Heart left ventricle (tissue), 16 donors: ENCODE results near the gene CDH2. TPM values are rescaled to one million over a fixed set of nuclear protein-coding genes. Genes with fewer than 3 reads are reported as not detected.

ENCODE experiments used
- ATAC-seq, 4 donors: fragments of 200-7000 bp; cut with Tn5 transposase; one replicate each; pipeline ENCODE4 v1.9.1; 2020 to 2022; ENCODE audit warnings: moderate library complexity in 4 of 4, mild to moderate bottlenecking in 3 of 4, moderate number of reproducible peaks in 1 of 4
- DNase-seq, 5 donors: peaks; one replicate each; pipeline ENCODE4 v3.0.0-alpha.2; 2020
- H3K27ac ChIP-seq, 12 donors: fragments of 200-600 bp; sonication (generic) in 4 of 12; one replicate each; pipeline versions ENCODE4 v1.5.0 to v1.8.0; 2016 to 2022; ENCODE audit warnings: mild to moderate bottlenecking in 2 of 12
- H3K27me3 ChIP-seq, 9 donors: fragments of 200-600 bp; sonication (generic) in 2 of 9; one replicate each; pipeline versions ENCODE4 v1.5.1 to v1.8.0; 2016 to 2022; ENCODE audit warnings: mild to moderate bottlenecking in 3 of 9
- H3K36me3 ChIP-seq, 9 donors: fragments of 200-600 bp; sonication (generic) in 2 of 9; one replicate each; pipeline versions ENCODE4 v1.5.0 to v1.8.0; 2018 to 2022; ENCODE audit warnings: mild to moderate bottlenecking in 2 of 9
- H3K4me1 ChIP-seq, 12 donors: fragments of 200-600 bp; sonication (generic) in 4 of 12; one replicate each; pipeline versions ENCODE4 v1.5.0 to v1.8.0; 2016 to 2022; ENCODE audit warnings: mild to moderate bottlenecking in 3 of 12
- H3K4me3 ChIP-seq, 12 donors: fragments of 200-600 bp; sonication (generic) in 4 of 12; one replicate each; pipeline versions ENCODE4 v1.5.0 to v1.8.0; 2017 to 2022; ENCODE audit warnings: mild to moderate bottlenecking in 9 of 12, moderate library complexity in 4 of 12
- H3K9me3 ChIP-seq, 12 donors: fragments of 200-600 bp; sonication (generic) in 4 of 12; one replicate each; pipeline versions ENCODE4 v1.5.0 to v1.8.0; 2016 to 2022; ENCODE audit warnings: mild to moderate bottlenecking in 1 of 12
- CTCF ChIP-seq, 12 donors: fragments of 200-600 bp; sonication (generic) in 4 of 12; IDR thresholded peaks; one replicate each; pipeline versions ENCODE4 v1.5.0 to v1.8.0; 2018 to 2022; ENCODE audit warnings: antibody characterized with exemption in 12 of 12, mild to moderate bottlenecking in 5 of 12
- POLR2A ChIP-seq, 2 donors: fragments of 450-650 bp; IDR thresholded peaks; one replicate each; pipeline ENCODE4 v1.6.1; 2017; ENCODE audit warnings: antibody characterized with exemption in 2 of 2, mild to moderate bottlenecking in 2 of 2, moderate library complexity in 2 of 2
- WGBS, 4 donors: extraction: QIAGEN DNeasy Blood & Tissue Kit in 2 of 4; methylation state at CpG; one replicate each; pipeline versions ENCODE4 v1.1.5 to v1.1.7; 2013 to 2018; 5-methylcytosine and 5-hydroxymethylcytosine counted together
- intact Hi-C, 10 donors: fragments of 100-400 bp; cut with DNase I; formaldehyde crosslinking; loops; one replicate each; pipeline versions ENCODE4 v1.11.1 to v1.14.2; 2022
- polyA plus RNA-seq, 2 donors: library from polyadenylated mRNA; stranded (reverse); fragments of 200-250 nt; gene quantifications; one replicate each; pipeline ENCODE4 v1.2.3, GENCODE V29; 2013
- total RNA-seq, 9 donors: library from RNA; depleted of rRNA in 2 of 9; stranded (reverse); fragments of >200 nt in 2 of 9; fragmentation: NEBNext Ultra II Directional in 3 of 9; extraction: Animal tissue kit (Norgen Biotek cat#: 25700) in 3 of 9; gene quantifications; one replicate each; pipeline versions ENCODE4 v1.1.0 to v1.2.4, GENCODE V29; 2016 to 2023
- donor health status: ischemic (EF 13 %, LVEDD 7.1; RV severe dilation, severe dysfunction).
- donor health status: healthy with polysubstance abuse.
- donor health status: DM: no; HTN: yes; CAD: no.
- donor health status: DM: no; HTN: no; CAD: no.
- donor health status: ischemic (EF 25% LVEDD 6.9; RV normal size, moderate dysfunction).
- donor health status: ischemic (EF 25% LVEDD 5.7; RV mildly dilated, moderate dysfunction).
- donor health status: healthy.
- donor health status: DM: yes; HTN: yes; CAD: no.
- donor health status: ischemic (EF 35%, LVEDD 5.7; RV mildly dilated, moderate dysfunction).
- donor health status: nonischemic (EF 11% LVEDD 7.7; RV severe dilation, severe dysfunction).
- donor health status: DM: yes; HTN: yes; CAD: no.
- donor health status: PGD.
- donor health status: ischemic (EF 29% LVEDD 5.4; RV normal size, mild dysfunction).
- donor health status: nonischemic (EF 23%, LVEDD 6.1; RV moderate dilation, normal function).

The CDH2 gene
- total and polyA plus RNA-seq, 11 donors = 62.5 to 594 (median 386) TPM

- Histone ChIP-seq H3K27ac (peak overlapping the region in 8 of 12 donors; percentile 12 to 68 (median 40)), H3K9me3 (no peaks in the 10 kb centered on the region), H3K4me1 (peaks cover 0 to 30% (median 8%) of the 10 kb centered on the region in 12 donors), H3K27me3 (no peaks in the 10 kb centered on the region), H3K36me3 (peaks cover 0 to 70% (median 10%) of the 10 kb centered on the region in 9 donors), H3K4me3 (no peak overlapping the region)
- no peak for TF ChIP-seq POLR2A (IDR thresholded peaks at IDR 0.05)
- no peak for TF ChIP-seq CTCF (IDR thresholded peaks at IDR 0.05)
- intact Hi-C loops = loop anchor here in 1 of 10 donors (10.0 kb wide), 1 partner anchor 172 kb away; the partner anchor contains the start of gene CDH2
- DNase-seq (no peak), ATAC-seq (no peak)
- 64 to 74% (median 67%) methylated on average over 5 of the region's 5 CpGs for WGBS, 4 donors
Observed at GRCh38 chr18:28002841-28003240, 174.1 kb downstream of the CDH2 start.

GRCh38 chr18:27996801-27997272, 180.1 kb downstream of the CDH2 start:
- ATAC-seq (no peak), DNase-seq (no peak)
- H3K4me1 ChIP-seq = peaks cover 0 to 30% (median 10%) of the 10 kb centered on the region in 12 donors
- no peak overlapping the region for H3K4me3 ChIP-seq
- H3K27me3 ChIP-seq = no peaks in the 10 kb centered on the region
- peak overlapping the region in 4 of 12 donors; percentile 11 to 64 (median 34) for H3K27ac ChIP-seq
- 58 to 81% (median 72%) methylated on average over 3 of the region's 3 CpGs for WGBS, 4 donors
- TF ChIP-seq POLR2A (IDR thresholded peaks at IDR 0.05) = no peak
- no peak for TF ChIP-seq CTCF (IDR thresholded peaks at IDR 0.05)
- peaks cover 0 to 58% (median 14%) of the 10 kb centered on the region in 9 donors for H3K36me3 ChIP-seq
- H3K9me3 ChIP-seq = no peaks in the 10 kb centered on the region
- intact Hi-C loops = loop anchor here in 2 of 10 donors (10.0 kb wide), 2 partner anchors 108 to 178 kb away; partner anchors contain the start of gene CDH2 (in 1 of the 2)

GRCh38 chr18:27995770-27996502, 181.0 kb downstream of the CDH2 start:
- Histone ChIP-seq H3K4me1 (peaks cover 0 to 30% (median 10%) of the 10 kb centered on the region in 12 donors), H3K27ac (peak overlapping the region in 8 of 12 donors; percentile 1 to 64 (median 30)), H3K27me3 (no peaks in the 10 kb centered on the region), H3K4me3 (no peak overlapping the region), H3K9me3 (no peaks in the 10 kb centered on the region), H3K36me3 (peaks cover 0 to 59% (median 14%) of the 10 kb centered on the region in 9 donors)
- intact Hi-C loops = loop anchor here in 2 of 10 donors (10.0 kb wide), 2 partner anchors 109 to 179 kb away; partner anchors contain the start of gene CDH2 (in 1 of the 2)
- ATAC-seq (peak; percentile 68 to 72 (median 71)), DNase-seq (no peak)
- WGBS, 4 donors = 61 to 71% (median 67%) methylated on average over 6 of the region's 6 CpGs
- TF ChIP-seq CTCF (IDR thresholded peaks at IDR 0.05) (no peak), POLR2A (IDR thresholded peaks at IDR 0.05) (no peak)

GRCh38 chr18:27994571-27994970, 182.4 kb downstream of the CDH2 start:
- H3K9me3 ChIP-seq = no peaks in the 10 kb centered on the region
- H3K4me3 ChIP-seq = no peak overlapping the region
- ATAC-seq = no peak
- WGBS, 4 donors = 33 to 50% (median 40%) methylated on average over 3 of the region's 3 CpGs
- intact Hi-C loops = loop anchor here in 2 of 10 donors (10.0 kb wide), 2 partner anchors 110 to 180 kb away; partner anchors contain the start of gene CDH2 (in 1 of the 2)
- no peak for TF ChIP-seq POLR2A (IDR thresholded peaks at IDR 0.05)
- TF ChIP-seq CTCF (IDR thresholded peaks at IDR 0.05) = no peak
- H3K27ac ChIP-seq = peak overlapping the region in 1 of 12 donors; percentile 64
- no peaks in the 10 kb centered on the region for H3K27me3 ChIP-seq
- H3K4me1 ChIP-seq = peaks cover 0 to 31% (median 10%) of the 10 kb centered on the region in 12 donors
- H3K36me3 ChIP-seq = peaks cover 0 to 61% (median 8%) of the 10 kb centered on the region in 9 donors
- no peak for DNase-seq
